Prostate gland (tissue), 2 donors: ENCODE results near the gene KRT85.

Source experiments
- POLR2A ChIP-seq: fragments of 450-650 bp; IDR thresholded peaks from one replicate; pipeline ENCODE4 v1.6.1; 2016; ENCODE audit warnings: antibody characterized with exemption, mild to moderate bottlenecking
- POLR2AphosphoS5 ChIP-seq: sonication (generic); formaldehyde crosslinking; IDR thresholded peaks from one replicate; pipeline ENCODE4 v1.6.1; 2017; ENCODE audit warnings: antibody characterized with exemption
- TF ChIP-seq, protein P1 (sequence below), 4 experiments: fragments of 200-600 bp in 2 of 4; fragments of 450-650 bp in 2 of 4; sonication (generic) in 2 of 4; IDR thresholded peaks; 1 replicate in 3 of 4; 2 replicates in 1 of 4; pipeline ENCODE4 v1.5.1; 2016 to 2019; ENCODE audit warnings: antibody characterized with exemption in 4 of 4, mild to moderate bottlenecking in 2 of 4, moderate library complexity in 2 of 4

- TF ChIP-seq, protein P1, sequence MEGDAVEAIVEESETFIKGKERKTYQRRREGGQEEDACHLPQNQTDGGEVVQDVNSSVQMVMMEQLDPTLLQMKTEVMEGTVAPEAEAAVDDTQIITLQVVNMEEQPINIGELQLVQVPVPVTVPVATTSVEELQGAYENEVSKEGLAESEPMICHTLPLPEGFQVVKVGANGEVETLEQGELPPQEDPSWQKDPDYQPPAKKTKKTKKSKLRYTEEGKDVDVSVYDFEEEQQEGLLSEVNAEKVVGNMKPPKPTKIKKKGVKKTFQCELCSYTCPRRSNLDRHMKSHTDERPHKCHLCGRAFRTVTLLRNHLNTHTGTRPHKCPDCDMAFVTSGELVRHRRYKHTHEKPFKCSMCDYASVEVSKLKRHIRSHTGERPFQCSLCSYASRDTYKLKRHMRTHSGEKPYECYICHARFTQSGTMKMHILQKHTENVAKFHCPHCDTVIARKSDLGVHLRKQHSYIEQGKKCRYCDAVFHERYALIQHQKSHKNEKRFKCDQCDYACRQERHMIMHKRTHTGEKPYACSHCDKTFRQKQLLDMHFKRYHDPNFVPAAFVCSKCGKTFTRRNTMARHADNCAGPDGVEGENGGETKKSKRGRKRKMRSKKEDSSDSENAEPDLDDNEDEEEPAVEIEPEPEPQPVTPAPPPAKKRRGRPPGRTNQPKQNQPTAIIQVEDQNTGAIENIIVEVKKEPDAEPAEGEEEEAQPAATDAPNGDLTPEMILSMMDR (IDR thresholded peaks at IDR 0.05): no peak
- TF ChIP-seq POLR2AphosphoS5 (no peak), POLR2A (no peak)
Observed at GRCh38 chr12:52319097-52319496, 48.2 kb downstream of the KRT85 start.
